Ishikawa (cell line): Measurements from ENCODE around the gene HLA-DQA1.

ENCODE experiments used
- CEBPB ChIP-seq: IDR thresholded peaks from 2 replicates; pipeline ENCODE4 v1.6.1; 2012
- CREB1 ChIP-seq: IDR thresholded peaks from 2 replicates; pipeline ENCODE4 v1.6.1; 2012; ENCODE audit warnings: low read depth
- EGR1 ChIP-seq: IDR thresholded peaks from 2 replicates; pipeline ENCODE4 v1.6.1; 2012
- EP300 ChIP-seq: IDR thresholded peaks from 2 replicates; pipeline ENCODE4 v1.6.1; 2012; ENCODE audit warnings: borderline replicate concordance
- FOXM1 ChIP-seq: IDR thresholded peaks from 2 replicates; pipeline ENCODE4 v1.6.1; 2012; ENCODE audit warnings: low read depth, borderline replicate concordance
- NFIC ChIP-seq: IDR thresholded peaks from 2 replicates; pipeline ENCODE4 v1.6.1; 2012
- RAD21 ChIP-seq: IDR thresholded peaks from 2 replicates; pipeline ENCODE4 v1.6.1; 2012; ENCODE audit warnings: low read depth
- TAF1 ChIP-seq: IDR thresholded peaks from 2 replicates; pipeline ENCODE4 v1.6.1; 2012; ENCODE audit warnings: low read depth, mild to moderate bottlenecking
- TCF12 ChIP-seq: IDR thresholded peaks from 2 replicates; pipeline ENCODE4 v1.6.1; 2012; ENCODE audit warnings: low read depth
- TEAD4 ChIP-seq: IDR thresholded peaks from 2 replicates; pipeline ENCODE4 v1.6.1; 2012
- USF1 ChIP-seq: IDR thresholded peaks from 2 replicates; pipeline ENCODE4 v1.6.1; 2012
- YY1 ChIP-seq: IDR thresholded peaks from 2 replicates; pipeline ENCODE4 v1.6.1; 2012; ENCODE audit warnings: low read depth
- ZBTB7A ChIP-seq: IDR thresholded peaks from 2 replicates; pipeline ENCODE4 v1.6.1; 2012; ENCODE audit warnings: low read depth
- TF ChIP-seq, protein P1 (sequence below): IDR thresholded peaks from 2 replicates; pipeline ENCODE4 v1.6.1; 2012
- TF ChIP-seq, protein P2 (sequence below): IDR thresholded peaks from 2 replicates; pipeline ENCODE4 v1.6.1; 2012; ENCODE audit warnings: low read depth, mild to moderate bottlenecking

Gene HLA-DQA1

DNA sequence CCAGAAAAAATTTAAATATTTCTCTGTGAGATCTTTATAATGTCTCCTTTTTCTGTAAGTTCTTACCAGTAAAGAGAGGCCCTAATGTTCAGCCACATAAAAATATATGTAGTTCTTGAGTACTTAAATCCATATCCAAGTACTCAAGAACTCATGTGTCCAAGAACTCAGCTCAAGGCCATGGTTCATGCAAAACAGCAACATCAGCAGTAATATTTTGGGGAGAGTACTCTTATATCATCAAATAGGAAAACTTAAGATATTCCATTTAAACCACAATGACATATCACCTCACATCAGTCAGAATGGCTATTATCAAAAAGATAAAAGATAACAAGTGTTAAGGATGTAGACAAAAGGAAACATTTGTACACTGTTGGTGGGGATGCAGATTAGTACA lies 32.7 kb downstream of the HLA-DQA1 start:
- TF ChIP-seq ZBTB7A (no peak), TCF12 (no peak), CREB1 (no peak), EGR1 (no peak), EP300 (no peak), TAF1 (no peak), CEBPB (no peak), YY1 (no peak), RAD21 (no peak), NFIC (no peak), FOXM1 (no peak), USF1 (no peak), TEAD4 (no peak)
- TF ChIP-seq, protein P1, sequence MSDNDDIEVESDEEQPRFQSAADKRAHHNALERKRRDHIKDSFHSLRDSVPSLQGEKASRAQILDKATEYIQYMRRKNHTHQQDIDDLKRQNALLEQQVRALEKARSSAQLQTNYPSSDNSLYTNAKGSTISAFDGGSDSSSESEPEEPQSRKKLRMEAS, result no peak
- TF ChIP-seq, protein P2, sequence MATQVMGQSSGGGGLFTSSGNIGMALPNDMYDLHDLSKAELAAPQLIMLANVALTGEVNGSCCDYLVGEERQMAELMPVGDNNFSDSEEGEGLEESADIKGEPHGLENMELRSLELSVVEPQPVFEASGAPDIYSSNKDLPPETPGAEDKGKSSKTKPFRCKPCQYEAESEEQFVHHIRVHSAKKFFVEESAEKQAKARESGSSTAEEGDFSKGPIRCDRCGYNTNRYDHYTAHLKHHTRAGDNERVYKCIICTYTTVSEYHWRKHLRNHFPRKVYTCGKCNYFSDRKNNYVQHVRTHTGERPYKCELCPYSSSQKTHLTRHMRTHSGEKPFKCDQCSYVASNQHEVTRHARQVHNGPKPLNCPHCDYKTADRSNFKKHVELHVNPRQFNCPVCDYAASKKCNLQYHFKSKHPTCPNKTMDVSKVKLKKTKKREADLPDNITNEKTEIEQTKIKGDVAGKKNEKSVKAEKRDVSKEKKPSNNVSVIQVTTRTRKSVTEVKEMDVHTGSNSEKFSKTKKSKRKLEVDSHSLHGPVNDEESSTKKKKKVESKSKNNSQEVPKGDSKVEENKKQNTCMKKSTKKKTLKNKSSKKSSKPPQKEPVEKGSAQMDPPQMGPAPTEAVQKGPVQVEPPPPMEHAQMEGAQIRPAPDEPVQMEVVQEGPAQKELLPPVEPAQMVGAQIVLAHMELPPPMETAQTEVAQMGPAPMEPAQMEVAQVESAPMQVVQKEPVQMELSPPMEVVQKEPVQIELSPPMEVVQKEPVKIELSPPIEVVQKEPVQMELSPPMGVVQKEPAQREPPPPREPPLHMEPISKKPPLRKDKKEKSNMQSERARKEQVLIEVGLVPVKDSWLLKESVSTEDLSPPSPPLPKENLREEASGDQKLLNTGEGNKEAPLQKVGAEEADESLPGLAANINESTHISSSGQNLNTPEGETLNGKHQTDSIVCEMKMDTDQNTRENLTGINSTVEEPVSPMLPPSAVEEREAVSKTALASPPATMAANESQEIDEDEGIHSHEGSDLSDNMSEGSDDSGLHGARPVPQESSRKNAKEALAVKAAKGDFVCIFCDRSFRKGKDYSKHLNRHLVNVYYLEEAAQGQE, result no peak

- TF ChIP-seq CREB1, result no peak
Measured at GRCh38 chr6:32679492-32679891, 42.3 kb downstream of the HLA-DQA1 start.

GRCh38 chr6:32680055-32680454 lies 42.8 kb downstream of the HLA-DQA1 start:
- TF ChIP-seq EP300 (no peak), NFIC (no peak), CEBPB (no peak), RAD21 (no peak), TCF12 (no peak), CREB1 (no peak), TAF1 (no peak), TEAD4 (no peak), FOXM1 (no peak), YY1 (no peak), USF1 (no peak), EGR1 (no peak), ZBTB7A (no peak)
- TF ChIP-seq, protein P2, result no peak
- TF ChIP-seq, protein P1, result no peak

GRCh38 chr6:32684246-32684645 lies 47.0 kb downstream of the HLA-DQA1 start:
- TF ChIP-seq NFIC, result no peak
- no peak for TF ChIP-seq USF1
- no peak for TF ChIP-seq CEBPB
- no peak for TF ChIP-seq CREB1

DNA sequence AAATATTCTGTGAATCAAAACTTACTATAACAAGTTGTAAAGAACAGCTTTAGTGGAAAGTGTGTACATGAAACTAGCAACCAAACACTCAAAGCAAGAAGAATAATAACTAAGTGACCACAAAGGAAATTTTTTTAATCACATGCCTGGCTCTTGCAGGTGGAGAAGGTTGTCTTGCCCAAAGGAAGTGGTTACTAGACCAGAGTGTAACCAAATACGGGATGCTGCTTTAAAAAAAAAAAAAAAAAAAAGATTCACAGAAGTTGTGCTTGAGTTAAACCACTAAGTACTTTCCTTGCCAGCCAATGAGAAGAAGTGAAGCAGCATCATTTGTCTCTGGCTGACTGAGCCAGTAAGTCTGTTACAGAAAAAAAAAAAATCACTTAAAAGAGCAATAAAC lies 48.4 kb downstream of the HLA-DQA1 start:
- TF ChIP-seq NFIC, result no peak
- no peak for TF ChIP-seq TEAD4
- no peak for TF ChIP-seq ZBTB7A
- no peak for TF ChIP-seq TCF12
- TF ChIP-seq TAF1, result no peak
- TF ChIP-seq YY1, result no peak
- no peak for TF ChIP-seq FOXM1
- TF ChIP-seq, protein P1, result no peak
- no peak for TF ChIP-seq EP300
- TF ChIP-seq CREB1, result no peak
- TF ChIP-seq, protein P2, result no peak
- TF ChIP-seq USF1, result no peak
- no peak for TF ChIP-seq EGR1
- no peak for TF ChIP-seq CEBPB
- no peak for TF ChIP-seq RAD21
